ENCODE results near the gene C1orf159. TPM values are rescaled to one million over a fixed set of nuclear protein-coding genes. Genes with fewer than 3 reads are reported as not detected.
"Not testable (repeated sequence)": the region's sequence is repeated elsewhere in the genome, so short reads cannot be mapped to it uniquely, and the experiment has no call there.

The C1orf159 gene
- total and polyA plus RNA-seq, 2 experiments from 2014 or later = 9.6 to 21.5 TPM

- TF ChIP-seq ETS1 (IDR thresholded peaks at IDR 0.05) (no peak), ZNF114 (CRISPR knock-in tag; IDR thresholded peaks at IDR 0.05) (no peak), POLR2AphosphoS5 (IDR thresholded peaks at IDR 0.05; ENCODE audit: low read depth) (no peak), STAT1 (IDR thresholded peaks at IDR 0.05; ENCODE audit: unreplicated experiment) (no peak)
Observed at GRCh38 chr1:1153874-1154273, 38.0 kb upstream of the C1orf159 start (continued).

DNA sequence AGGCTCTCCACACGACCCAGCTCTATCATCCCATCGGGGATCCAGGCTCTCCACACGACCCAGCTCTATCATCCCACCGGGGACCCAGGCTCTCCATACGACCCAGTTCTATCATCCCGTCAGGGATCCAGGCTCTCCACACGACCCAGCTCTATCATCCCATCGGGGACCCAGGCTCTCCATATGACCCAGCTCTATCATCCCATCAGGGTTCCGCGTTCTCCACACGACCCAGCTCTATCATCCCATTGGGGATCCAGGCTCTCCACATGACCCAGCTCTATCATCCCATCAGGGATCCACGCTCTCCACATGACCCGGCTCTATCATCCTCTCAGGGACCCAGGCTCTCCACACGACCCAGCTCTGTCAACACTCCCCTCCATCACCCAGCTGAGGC lies 37.3 kb upstream of the C1orf159 start:
- not testable (repeated sequence) for H3F3A ChIP-seq (replicated peaks; ENCODE audit: low read depth); H3K4me1 Mint-ChIP-seq; H4K20me1 ChIP-seq (replicated peaks; ENCODE audit: insufficient read depth); ATAC-seq; H3K79me2 ChIP-seq (replicated peaks; ENCODE audit: insufficient read depth); H3K4me3 ChIP-seq; H3K36me3 ChIP-seq (ENCODE audit: insufficient read depth); H3K27ac Mint-ChIP-seq; H3K27me3 ChIP-seq (ENCODE audit: insufficient read depth); H3K27ac ChIP-seq (ENCODE audit: low read depth); DNase-seq (ENCODE audit: low spot score); H2AFZ ChIP-seq; H3K4me3 Mint-ChIP-seq; H3K4me1 ChIP-seq (ENCODE audit: insufficient read depth); H3K4me2 ChIP-seq; H3K9me2 ChIP-seq (ENCODE audit: insufficient read depth)
- Mint-ChIP-seq H3K27me3 (ENCODE audit: insufficient read depth, low read depth, poor library complexity) (peaks cover 18% of the 10 kb centered on the region), H3K36me3 (ENCODE audit: low read depth) (peaks cover 23% of the 10 kb centered on the region), H3K9me3 (peaks cover 35% of the 10 kb centered on the region)

DNA sequence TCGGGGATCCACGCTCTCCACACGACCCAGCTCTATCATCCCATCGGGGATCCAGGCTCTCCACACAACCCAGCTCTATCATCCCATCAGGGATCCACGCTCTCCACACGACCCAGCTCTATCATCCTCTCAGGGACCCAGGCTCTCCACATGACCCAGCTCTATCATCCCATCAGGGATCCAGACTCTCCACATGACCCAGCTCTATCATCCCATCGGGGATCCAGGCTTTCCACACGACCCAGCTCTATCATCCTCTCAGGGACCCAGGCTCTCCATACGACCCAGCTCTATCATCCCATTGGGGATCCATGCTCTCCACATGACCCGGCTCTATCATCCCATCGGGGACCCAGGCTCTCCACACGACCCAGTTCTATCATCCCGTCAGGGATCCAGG lies 36.5 kb upstream of the C1orf159 start:
- not testable (repeated sequence) for H3K4me3 Mint-ChIP-seq; H3K4me2 ChIP-seq; H3K27ac ChIP-seq (ENCODE audit: low read depth); H3K9me2 ChIP-seq (ENCODE audit: insufficient read depth); H2AFZ ChIP-seq; H3K27ac Mint-ChIP-seq; H3K79me2 ChIP-seq (replicated peaks; ENCODE audit: insufficient read depth); DNase-seq (ENCODE audit: low spot score); H3K4me3 ChIP-seq; H3K27me3 ChIP-seq (ENCODE audit: insufficient read depth); H3K4me1 ChIP-seq (ENCODE audit: insufficient read depth); H3F3A ChIP-seq (replicated peaks; ENCODE audit: low read depth); H3K36me3 ChIP-seq (ENCODE audit: insufficient read depth); H4K20me1 ChIP-seq (replicated peaks; ENCODE audit: insufficient read depth); ATAC-seq; H3K4me1 Mint-ChIP-seq
- H3K9me3 Mint-ChIP-seq = peaks cover 35% of the 10 kb centered on the region
- peaks cover 23% of the 10 kb centered on the region for H3K36me3 Mint-ChIP-seq (ENCODE audit: low read depth)
- peaks cover 18% of the 10 kb centered on the region for H3K27me3 Mint-ChIP-seq (ENCODE audit: insufficient read depth, low read depth, poor library complexity)

DNA sequence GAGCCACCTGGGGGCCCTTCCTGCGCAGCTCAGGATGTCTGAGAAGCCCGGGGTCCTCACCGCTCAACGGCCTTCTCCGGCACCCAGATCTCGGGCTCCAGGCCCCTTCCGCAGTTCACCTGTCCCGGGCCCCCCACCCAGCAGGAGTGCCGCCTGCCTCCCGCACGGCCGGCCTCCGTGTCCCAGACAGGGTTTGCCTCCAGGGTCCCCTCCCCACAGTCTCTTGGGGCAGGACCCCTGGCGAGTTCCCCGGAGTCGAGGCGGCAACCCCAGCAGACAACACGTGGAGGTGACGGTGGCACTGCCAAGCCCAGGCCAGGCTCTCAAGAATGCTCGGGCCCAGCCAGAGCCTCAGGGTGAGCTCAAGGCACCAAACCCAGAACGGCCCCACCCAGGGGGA lies 35.4 kb upstream of the C1orf159 start:
- Histone ChIP-seq H3K27ac (ENCODE audit: low read depth) (no peak overlapping the region), H3K4me1 (ENCODE audit: insufficient read depth) (no peaks in the 10 kb centered on the region), H3K79me2 (replicated peaks; ENCODE audit: insufficient read depth) (no peaks in the 10 kb centered on the region), H3K27me3 (ENCODE audit: insufficient read depth) (no peaks in the 10 kb centered on the region), H4K20me1 (replicated peaks; ENCODE audit: insufficient read depth) (no peaks in the 10 kb centered on the region), H3K4me2 (no peak overlapping the region), H2AFZ (no peak overlapping the region), H3K4me3 (no peak overlapping the region), H3K36me3 (ENCODE audit: insufficient read depth) (no peaks in the 10 kb centered on the region; the same call in 1 of the 2 replicates), H3F3A (replicated peaks; ENCODE audit: low read depth) (0 out of 2 replicates have a peak, but pooled peaks cover 5% of the 10 kb centered on the region), H3K9me2 (ENCODE audit: insufficient read depth) (no peaks in the 10 kb centered on the region)
- no peak overlapping the region for H3K27ac Mint-ChIP-seq
- DNase-seq (ENCODE audit: low spot score) = no peak
- H3K9me3 Mint-ChIP-seq = peaks cover 35% of the 10 kb centered on the region
- peaks cover 18% of the 10 kb centered on the region for H3K27me3 Mint-ChIP-seq (ENCODE audit: insufficient read depth, low read depth, poor library complexity)
- no peak for ATAC-seq
- H3K4me3 Mint-ChIP-seq = no peak overlapping the region
- H3K36me3 Mint-ChIP-seq (ENCODE audit: low read depth) = peaks cover 23% of the 10 kb centered on the region
- TF ChIP-seq CREB1 (CRISPR knock-in tag; IDR thresholded peaks at IDR 0.05; ENCODE audit: low read depth) = no peak
- no peak for TF ChIP-seq POLR2AphosphoS5 (IDR thresholded peaks at IDR 0.05; ENCODE audit: low read depth)
- H3K4me1 Mint-ChIP-seq = no peaks in the 10 kb centered on the region; the same call in 2 of the 3 replicates
